WTC11 (cell line): Measurements from ENCODE around the gene MED22. TPM values are rescaled to one million over a fixed set of nuclear protein-coding genes. Genes with fewer than 3 reads are reported as not detected.
"Not testable (repeated sequence)": the region's sequence is repeated elsewhere in the genome, so short reads cannot be mapped to it uniquely, and the experiment has no call there.

ENCODE experiments used
- ATAC-seq: fragments of 200-7000 bp; cut with Tn5 transposase; 2 replicates; pipeline ENCODE4 v1.10.0; 2021; ENCODE audit warnings: mild to moderate bottlenecking, moderate library complexity
- CTCF ChIA-PET: fragments of 300-600 bp; sonication (Branson Sonifier 250); formaldehyde crosslinking; loops from one replicate; lab custom pipeline; 2021; ENCODE audit warnings: antibody characterized with exemption; lab: Charles Lee
- POLR2A ChIA-PET: fragments of 350-600 bp; sonication (Branson Sonifier 250); formaldehyde crosslinking; loops from one replicate; lab custom pipeline; 2021; ENCODE audit warnings: antibody characterized with exemption; lab: Charles Lee
- DNase-seq: peaks from one replicate; pipeline ENCODE4 v3.0.0; 2021; ENCODE audit warnings: low spot score
- H3K27ac Mint-ChIP-seq: 2 replicates; pipeline ENCODE4 v1.8.0; 2021; ENCODE audit warnings: mixed read lengths
- H3K27me3 Mint-ChIP-seq: 2 replicates; pipeline ENCODE4 v1.8.0; 2021; ENCODE audit warnings: low read depth, mild to moderate bottlenecking, moderate library complexity, mixed read lengths
- H3K36me3 Mint-ChIP-seq: 2 replicates; pipeline ENCODE4 v1.8.0; 2021; ENCODE audit warnings: mixed read lengths
- H3K4me1 Mint-ChIP-seq: 2 replicates; pipeline ENCODE4 v1.8.0; 2022; ENCODE audit warnings: mixed read lengths
- H3K4me3 Mint-ChIP-seq: 2 replicates; pipeline ENCODE4 v1.8.0; 2021; ENCODE audit warnings: mild to moderate bottlenecking, moderate library complexity, mixed read lengths
- H3K9me3 Mint-ChIP-seq: 2 replicates; pipeline ENCODE4 v1.8.0; 2021; ENCODE audit warnings: mixed read lengths
- CTCF ChIP-seq: fragments of 200-600 bp; IDR thresholded peaks from 2 replicates; pipeline ENCODE4 v1.8.0; 2022; ENCODE audit warnings: antibody characterized with exemption
- ETV6 ChIP-seq: sonication (generic); formaldehyde crosslinking; IDR thresholded peaks from 2 replicates; pipeline ENCODE4 v1.8.1; 2022; ENCODE audit warnings: mild to moderate bottlenecking, missing genetic modification reagents
- FOXK1 ChIP-seq: sonication (generic); formaldehyde crosslinking; IDR thresholded peaks from 2 replicates; pipeline ENCODE4 v1.8.0; 2022; ENCODE audit warnings: mild to moderate bottlenecking, moderate library complexity, missing genetic modification reagents
- GRHL2 ChIP-seq: fragments of 250-450 bp; sonication (Bioruptor Pico); IDR thresholded peaks from 2 replicates; pipeline ENCODE4 v1.8.0; 2022; ENCODE audit warnings: mild to moderate bottlenecking, moderate library complexity; ENCODE audit not compliant: insufficient replicate concordance, severe bottlenecking
- IRF2 ChIP-seq: sonication (generic); formaldehyde crosslinking; IDR thresholded peaks from 2 replicates; pipeline ENCODE4 v1.8.0; 2022; ENCODE audit warnings: low read depth, missing genetic modification reagents, borderline replicate concordance
- JAZF1 ChIP-seq: fragments of 250-450 bp; sonication (Bioruptor Pico); IDR thresholded peaks from 2 replicates; pipeline ENCODE4 v1.9.0; 2021; ENCODE audit warnings: moderate library complexity, mild to moderate bottlenecking, inconsistent platforms
- MXD4 ChIP-seq: fragments of 250-450 bp; sonication (Bioruptor Pico); IDR thresholded peaks from 2 replicates; pipeline ENCODE4 v1.8.0; 2021; ENCODE audit warnings: mild to moderate bottlenecking, moderate library complexity, borderline replicate concordance
- NFATC4 ChIP-seq: fragments of 250-450 bp; sonication (Bioruptor Pico); IDR thresholded peaks from 2 replicates; pipeline ENCODE4 v1.9.0; 2021; ENCODE audit warnings: mild to moderate bottlenecking
- NFE2L1 ChIP-seq: sonication (generic); formaldehyde crosslinking; IDR thresholded peaks from 2 replicates; pipeline ENCODE4 v1.8.1; 2023; ENCODE audit warnings: missing genetic modification reagents
- PRRX2 ChIP-seq: fragments of 250-450 bp; sonication (Bioruptor Pico); IDR thresholded peaks from 2 replicates; pipeline ENCODE4 v1.8.0; 2021; ENCODE audit warnings: mild to moderate bottlenecking
- RELA ChIP-seq: sonication (generic); formaldehyde crosslinking; IDR thresholded peaks from 2 replicates; pipeline ENCODE4 v1.8.1; 2022; ENCODE audit warnings: missing genetic modification reagents, mild to moderate bottlenecking, borderline replicate concordance
- SP1 ChIP-seq: sonication (generic); formaldehyde crosslinking; conservative IDR thresholded peaks from 2 replicates; pipeline ENCODE4 v1.8.1; 2022; ENCODE audit warnings: missing genetic modification reagents
- TCF7 ChIP-seq: sonication (generic); formaldehyde crosslinking; IDR thresholded peaks from 2 replicates; pipeline ENCODE4 v1.8.0; 2022; ENCODE audit warnings: mild to moderate bottlenecking, low read depth, missing genetic modification reagents, moderate library complexity
- TEAD1 ChIP-seq: sonication (generic); formaldehyde crosslinking; IDR thresholded peaks from 2 replicates; pipeline ENCODE4 v1.8.0; 2022; ENCODE audit warnings: mild to moderate bottlenecking, missing genetic modification reagents
- ZNF121 ChIP-seq: sonication (generic); formaldehyde crosslinking; IDR thresholded peaks from 2 replicates; pipeline ENCODE4 v1.8.0; 2023; ENCODE audit warnings: missing genetic modification reagents
- ZNF138 ChIP-seq: sonication (generic); formaldehyde crosslinking; conservative IDR thresholded peaks from 2 replicates; pipeline ENCODE4 v1.8.1; 2022; ENCODE audit warnings: mild to moderate bottlenecking, moderate library complexity, missing genetic modification reagents
- ZNF219 ChIP-seq: sonication (generic); formaldehyde crosslinking; IDR thresholded peaks from 2 replicates; pipeline ENCODE4 v1.8.0; 2023; ENCODE audit warnings: missing genetic modification reagents, mild to moderate bottlenecking, borderline replicate concordance
- ZNF423 ChIP-seq: fragments of 250-450 bp; sonication (Bioruptor Pico); IDR thresholded peaks from 2 replicates; pipeline ENCODE4 v2.1.2; 2022; ENCODE audit warnings: mild to moderate bottlenecking, moderate library complexity
- total RNA-seq: library from RNA; stranded (reverse); gene quantifications from 3 replicates; pipeline ENCODE4 v1.2.3, GENCODE V29; 2021
- TF ChIP-seq, protein P1 (sequence below): sonication (generic); formaldehyde crosslinking; conservative IDR thresholded peaks from 2 replicates; pipeline ENCODE4 v1.8.1; 2022; ENCODE audit warnings: mild to moderate bottlenecking, missing genetic modification reagents
- TF ChIP-seq, protein P2 (sequence below): sonication (generic); formaldehyde crosslinking; IDR thresholded peaks from 2 replicates; pipeline ENCODE4 v1.8.1; 2023; ENCODE audit warnings: mild to moderate bottlenecking, missing genetic modification reagents
- TF ChIP-seq, protein P3 (sequence below): fragments of 250-450 bp; sonication (Bioruptor Pico); IDR thresholded peaks from 2 replicates; pipeline ENCODE4 v1.9.0; 2021; ENCODE audit warnings: moderate library complexity, mild to moderate bottlenecking, inconsistent platforms, borderline replicate concordance

The MED22 gene
- total RNA-seq, 1 experiment from 2014 or later: 59.5 TPM

DNA sequence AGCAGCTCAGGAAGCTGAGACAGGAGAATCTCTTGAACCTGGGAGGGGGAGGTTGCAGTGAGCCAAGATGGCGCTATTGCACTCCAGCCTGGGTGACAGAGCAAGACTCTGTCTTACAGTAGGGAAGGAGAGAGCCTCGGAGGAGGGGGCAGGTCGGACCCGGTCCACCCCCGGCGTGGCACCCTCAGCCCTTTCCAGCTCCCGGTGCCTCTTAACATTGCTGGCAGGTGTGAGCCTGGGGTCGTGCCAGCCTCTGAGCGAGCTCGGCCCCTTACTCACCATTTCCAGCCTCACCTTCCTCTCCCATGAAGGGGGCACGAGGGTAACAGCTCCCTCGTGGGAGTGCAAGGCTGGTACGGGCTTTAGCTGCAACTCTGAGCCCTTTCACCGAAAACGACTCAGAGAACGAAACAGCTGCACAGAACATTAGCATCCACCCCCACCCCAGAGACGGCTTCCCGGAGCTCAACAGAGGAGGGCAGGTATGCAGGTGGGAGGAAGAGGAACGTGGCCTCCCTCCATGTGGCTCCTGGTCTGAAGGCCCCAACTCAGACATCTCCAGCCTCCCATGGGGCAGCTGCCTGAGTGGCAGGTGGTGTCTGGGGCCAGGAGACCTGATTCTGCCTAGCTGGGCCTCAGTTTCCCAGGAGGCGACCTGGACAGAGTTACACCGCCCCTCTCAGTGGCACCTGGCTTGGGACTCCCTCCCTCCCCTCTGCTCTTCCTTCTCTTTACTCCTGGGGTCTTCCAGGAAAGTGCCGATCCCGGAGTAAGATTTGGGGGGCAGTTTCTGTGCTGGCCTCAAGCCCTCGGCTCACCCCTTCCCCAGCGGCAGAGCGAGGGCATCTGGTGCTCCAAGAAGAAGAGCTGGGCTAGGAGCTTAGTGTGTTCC lies 44.4 kb downstream of the MED22 start:
- H3K4me1 Mint-ChIP-seq: no peaks in the 10 kb centered on the region
- no peak overlapping the region for H3K4me3 Mint-ChIP-seq
- no peak overlapping the region for H3K27ac Mint-ChIP-seq
- TF ChIP-seq CTCF: no peak
- TF ChIP-seq ZNF121: no peak
- TF ChIP-seq MXD4: no peak
- no peak for TF ChIP-seq NFATC4
- TF ChIP-seq, protein P1, sequence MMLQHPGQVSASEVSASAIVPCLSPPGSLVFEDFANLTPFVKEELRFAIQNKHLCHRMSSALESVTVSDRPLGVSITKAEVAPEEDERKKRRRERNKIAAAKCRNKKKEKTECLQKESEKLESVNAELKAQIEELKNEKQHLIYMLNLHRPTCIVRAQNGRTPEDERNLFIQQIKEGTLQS (CRISPR knock-in tag): no peak
- TF ChIP-seq TEAD1 (CRISPR knock-in tag): no peak
- TF ChIP-seq ZNF219 (CRISPR knock-in tag): no peak
- no peak for TF ChIP-seq SP1 (CRISPR knock-in tag)
- no peak for TF ChIP-seq ZNF423 (CRISPR knock-in tag)
- peaks cover 12% of the 10 kb centered on the region; the same call in 1 of the 2 replicates for H3K27me3 Mint-ChIP-seq
- DNase-seq (no peak), ATAC-seq (no peak)
- CTCF ChIA-PET: interaction anchor here (1.7 to 2.0 kb wide), 2 partner anchors 115 to 118 kb away, joined by 6 to 12 read pairs; no protein-coding TSS in a partner anchor
- POLR2A ChIA-PET: no interaction called here
- H3K9me3 Mint-ChIP-seq: peaks cover 8% of the 10 kb centered on the region
- no peaks in the 10 kb centered on the region for H3K36me3 Mint-ChIP-seq

- no peaks in the 10 kb centered on the region for H3K36me3 Mint-ChIP-seq
- CTCF ChIA-PET: interaction anchor here (1.0 kb wide), 1 partner anchor 63 kb away, joined by 5 read pairs; no protein-coding TSS in a partner anchor
- TF ChIP-seq NFE2L1 (CRISPR knock-in tag) (no peak), ZNF219 (CRISPR knock-in tag) (no peak), SP1 (CRISPR knock-in tag) (no peak)
- peaks cover 22% of the 10 kb centered on the region for H3K9me3 Mint-ChIP-seq
- no peak overlapping the region for H3K4me3 Mint-ChIP-seq
- peaks cover 13% of the 10 kb centered on the region for H3K27me3 Mint-ChIP-seq
- H3K4me1 Mint-ChIP-seq: no peaks in the 10 kb centered on the region
- DNase-seq: no peak
- no peak for ATAC-seq
- POLR2A ChIA-PET: no interaction called here
- H3K27ac Mint-ChIP-seq: no peak overlapping the region
These were observed 46.4 kb downstream of the MED22 start for GRCh38 chr9:133301253-133302230.

DNA sequence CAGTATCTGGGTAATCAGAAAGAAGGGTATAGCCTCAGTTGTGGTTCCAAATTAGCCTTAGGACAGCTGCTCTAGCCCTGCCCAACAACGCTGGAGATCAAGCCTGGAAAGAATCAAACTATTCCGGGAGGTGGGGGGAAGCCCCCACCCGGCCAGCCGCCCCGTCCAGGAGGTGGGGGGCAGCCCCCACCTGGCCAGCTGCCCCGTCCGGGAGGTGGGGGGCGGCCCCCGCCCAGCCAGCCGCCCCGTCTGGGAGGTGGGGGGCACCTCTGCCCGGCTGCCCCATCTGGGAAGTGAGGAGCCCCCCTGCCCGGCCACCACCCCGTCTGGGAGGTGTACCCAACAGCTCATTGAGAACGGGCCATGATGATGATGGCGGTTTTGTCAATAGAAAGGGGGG lies 47.9 kb downstream of the MED22 start:
- CTCF ChIA-PET: interaction anchor here (1.0 kb wide), 1 partner anchor 61 kb away, joined by 3 read pairs; no protein-coding TSS in a partner anchor
- POLR2A ChIA-PET, ATAC-seq: not testable (repeated sequence)

GRCh38 chr9:133294257-133294656 lies 53.7 kb downstream of the MED22 start:
- POLR2A ChIA-PET: no interaction called here
- ATAC-seq (no peak), DNase-seq (no peak)
- no peaks in the 10 kb centered on the region for H3K4me1 Mint-ChIP-seq
- H3K27me3 Mint-ChIP-seq: peaks cover 55% of the 10 kb centered on the region
- H3K27ac Mint-ChIP-seq: no peak overlapping the region
- H3K4me3 Mint-ChIP-seq: no peak overlapping the region
- H3K36me3 Mint-ChIP-seq: peaks cover 29% of the 10 kb centered on the region
- CTCF ChIA-PET: no interaction called here
- peaks cover 71% of the 10 kb centered on the region for H3K9me3 Mint-ChIP-seq
- TF ChIP-seq, protein P2, sequence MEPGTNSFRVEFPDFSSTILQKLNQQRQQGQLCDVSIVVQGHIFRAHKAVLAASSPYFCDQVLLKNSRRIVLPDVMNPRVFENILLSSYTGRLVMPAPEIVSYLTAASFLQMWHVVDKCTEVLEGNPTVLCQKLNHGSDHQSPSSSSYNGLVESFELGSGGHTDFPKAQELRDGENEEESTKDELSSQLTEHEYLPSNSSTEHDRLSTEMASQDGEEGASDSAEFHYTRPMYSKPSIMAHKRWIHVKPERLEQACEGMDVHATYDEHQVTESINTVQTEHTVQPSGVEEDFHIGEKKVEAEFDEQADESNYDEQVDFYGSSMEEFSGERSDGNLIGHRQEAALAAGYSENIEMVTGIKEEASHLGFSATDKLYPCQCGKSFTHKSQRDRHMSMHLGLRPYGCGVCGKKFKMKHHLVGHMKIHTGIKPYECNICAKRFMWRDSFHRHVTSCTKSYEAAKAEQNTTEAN (CRISPR knock-in tag): no peak
- TF ChIP-seq RELA: no peak
- no peak for TF ChIP-seq ZNF219 (CRISPR knock-in tag)
- no peak for TF ChIP-seq JAZF1 (CRISPR knock-in tag)
- TF ChIP-seq ETV6: no peak
- TF ChIP-seq GRHL2: no peak
- no peak for TF ChIP-seq PRRX2
- TF ChIP-seq ZNF121: no peak
- TF ChIP-seq, protein P3, sequence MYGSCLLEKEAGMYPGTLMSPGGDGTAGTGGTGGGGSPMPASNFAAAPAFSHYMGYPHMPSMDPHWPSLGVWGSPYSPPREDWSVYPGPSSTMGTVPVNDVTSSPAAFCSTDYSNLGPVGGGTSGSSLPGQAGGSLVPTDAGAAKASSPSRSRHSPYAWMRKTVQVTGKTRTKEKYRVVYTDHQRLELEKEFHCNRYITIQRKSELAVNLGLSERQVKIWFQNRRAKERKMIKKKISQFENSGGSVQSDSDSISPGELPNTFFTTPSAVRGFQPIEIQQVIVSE (CRISPR knock-in tag): no peak
- no peak for TF ChIP-seq FOXK1 (CRISPR knock-in tag)
- no peak for TF ChIP-seq ZNF423 (CRISPR knock-in tag)
- no peak for TF ChIP-seq TCF7 (CRISPR knock-in tag)
- no peak for TF ChIP-seq IRF2 (CRISPR knock-in tag)
- TF ChIP-seq ZNF138 (CRISPR knock-in tag): no peak

More for the DNA sequence above, 47.9 kb downstream of the MED22 start:
- H3K36me3 Mint-ChIP-seq, DNase-seq, H3K4me3 Mint-ChIP-seq, H3K27ac Mint-ChIP-seq, H3K4me1 Mint-ChIP-seq: not testable (repeated sequence)
- Mint-ChIP-seq H3K9me3 (peaks cover 27% of the 10 kb centered on the region), H3K27me3 (peaks cover 19% of the 10 kb centered on the region)
